ENCODE results near the gene RIPOR2.

RIPOR2 gene

GRCh38 chr6:24943774-24944173 is 8.0 kb upstream of the RIPOR2 start:
- Histone ChIP-seq H3K27me3 (ENCODE audit: low read depth) (no peaks in the 10 kb centered on the region), H3K36me3 (replicated peaks) (no peaks in the 10 kb centered on the region), H3K4me3 (no peak overlapping the region)

GRCh38 chr6:24940311-24940917 is 4.7 kb upstream of the RIPOR2 start:
- peaks cover 11% of the 10 kb centered on the region for H3K9me3 ChIP-seq
- DNase-seq (ENCODE audit: low spot score in 2 of 2) = no peak
- no peaks in the 10 kb centered on the region for H3K36me3 ChIP-seq (replicated peaks)
- in situ Hi-C loops (cut with MboI; ENCODE audit: low sequenced_read_pairs) = no loop called here
- H3K4me3 ChIP-seq = no peak overlapping the region
- peaks cover 8% of the 10 kb centered on the region; the same call in 1 of the 2 replicates for H3K4me1 ChIP-seq
- H3K27me3 ChIP-seq (ENCODE audit: low read depth) = no peaks in the 10 kb centered on the region

More at GRCh38 chr6:24943774-24944173, 8.0 kb upstream of the RIPOR2 start:
- peaks cover 11% of the 10 kb centered on the region for H3K9me3 ChIP-seq
- peaks cover 8% of the 10 kb centered on the region; the same call in 1 of the 2 replicates for H3K4me1 ChIP-seq
- in situ Hi-C loops (cut with MboI; ENCODE audit: low sequenced_read_pairs) = no loop called here
- DNase-seq (ENCODE audit: low spot score in 2 of 2) = peak in 1 of 2 experiments; percentile 67

GRCh38 chr6:24936641-24937317 is 1.0 kb upstream of the RIPOR2 start:
- no peak for DNase-seq (ENCODE audit: low spot score in 2 of 2)
- Histone ChIP-seq H3K36me3 (replicated peaks) (no peaks in the 10 kb centered on the region), H3K9me3 (no peaks in the 10 kb centered on the region), H3K27me3 (ENCODE audit: low read depth) (no peaks in the 10 kb centered on the region), H3K4me3 (no peak overlapping the region), H3K4me1 (peaks cover 2% of the 10 kb centered on the region; the same call in 1 of the 2 replicates)
- in situ Hi-C loops (cut with MboI; ENCODE audit: low sequenced_read_pairs) = no loop called here

GRCh38 chr6:24933868-24934401 is 1.8 kb downstream of the RIPOR2 start:
- Histone ChIP-seq H3K4me1 (peaks cover 2% of the 10 kb centered on the region; the same call in 1 of the 2 replicates), H3K4me3 (no peak overlapping the region), H3K9me3 (no peaks in the 10 kb centered on the region), H3K27me3 (ENCODE audit: low read depth) (no peaks in the 10 kb centered on the region), H3K36me3 (replicated peaks) (no peaks in the 10 kb centered on the region)
- DNase-seq (ENCODE audit: low spot score in 2 of 2) = peak; percentile 53 to 68
- in situ Hi-C loops (cut with MboI; ENCODE audit: low sequenced_read_pairs) = no loop called here

GRCh38 chr6:24933266-24933665 is 2.5 kb downstream of the RIPOR2 start:
- in situ Hi-C loops (cut with MboI; ENCODE audit: low sequenced_read_pairs) = no loop called here
- no peaks in the 10 kb centered on the region for H3K9me3 ChIP-seq
- no peaks in the 10 kb centered on the region for H3K36me3 ChIP-seq (replicated peaks)
- peaks cover 2% of the 10 kb centered on the region; the same call in 1 of the 2 replicates for H3K4me1 ChIP-seq
- H3K27me3 ChIP-seq (ENCODE audit: low read depth) = no peaks in the 10 kb centered on the region
- no peak overlapping the region for H3K4me3 ChIP-seq
- no peak for DNase-seq (ENCODE audit: low spot score in 2 of 2)

- Histone ChIP-seq H3K4me3 (no peak overlapping the region), H3K4me1 (peaks cover 2% of the 10 kb centered on the region; the same call in 1 of the 2 replicates), H3K27me3 (ENCODE audit: low read depth) (no peaks in the 10 kb centered on the region), H3K9me3 (no peaks in the 10 kb centered on the region), H3K36me3 (replicated peaks) (no peaks in the 10 kb centered on the region)
- no peak for DNase-seq (ENCODE audit: low spot score in 2 of 2)
- in situ Hi-C loops (cut with MboI; ENCODE audit: low sequenced_read_pairs) = no loop called here
These were observed 2.9 kb downstream of the RIPOR2 start for GRCh38 chr6:24932832-24933231.

- H3K9me3 ChIP-seq = no peaks in the 10 kb centered on the region
- no peaks in the 10 kb centered on the region for H3K27me3 ChIP-seq (ENCODE audit: low read depth)
- H3K4me1 ChIP-seq = peaks cover 2% of the 10 kb centered on the region; the same call in 1 of the 2 replicates
- in situ Hi-C loops (cut with MboI; ENCODE audit: low sequenced_read_pairs) = no loop called here
- H3K4me3 ChIP-seq = no peak overlapping the region
- no peak for DNase-seq (ENCODE audit: low spot score in 2 of 2)
- no peaks in the 10 kb centered on the region for H3K36me3 ChIP-seq (replicated peaks)
These were observed 3.8 kb downstream of the RIPOR2 start for GRCh38 chr6:24931718-24932691.

GRCh38 chr6:24931296-24931695 is 4.5 kb downstream of the RIPOR2 start:
- DNase-seq (ENCODE audit: low spot score in 2 of 2) = no peak
- no peaks in the 10 kb centered on the region for H3K27me3 ChIP-seq (ENCODE audit: low read depth)
- no peak overlapping the region for H3K4me3 ChIP-seq
- H3K4me1 ChIP-seq = peaks cover 2% of the 10 kb centered on the region; the same call in 1 of the 2 replicates
- in situ Hi-C loops (cut with MboI; ENCODE audit: low sequenced_read_pairs) = no loop called here
- H3K9me3 ChIP-seq = no peaks in the 10 kb centered on the region
- no peaks in the 10 kb centered on the region for H3K36me3 ChIP-seq (replicated peaks)

GRCh38 chr6:24930431-24930871 is 5.3 kb downstream of the RIPOR2 start:
- in situ Hi-C loops (cut with MboI; ENCODE audit: low sequenced_read_pairs) = no loop called here
- Histone ChIP-seq H3K4me3 (no peak overlapping the region), H3K4me1 (peaks cover 2% of the 10 kb centered on the region; the same call in 1 of the 2 replicates), H3K9me3 (no peaks in the 10 kb centered on the region), H3K36me3 (replicated peaks) (no peaks in the 10 kb centered on the region), H3K27me3 (ENCODE audit: low read depth) (no peaks in the 10 kb centered on the region)
- DNase-seq (ENCODE audit: low spot score in 2 of 2) = no peak

- Histone ChIP-seq H3K4me3 (no peak overlapping the region), H3K27me3 (ENCODE audit: low read depth) (no peaks in the 10 kb centered on the region), H3K9me3 (no peaks in the 10 kb centered on the region), H3K36me3 (replicated peaks) (no peaks in the 10 kb centered on the region), H3K4me1 (peaks cover 2% of the 10 kb centered on the region; the same call in 1 of the 2 replicates)
- DNase-seq (ENCODE audit: low spot score in 2 of 2) = no peak
- in situ Hi-C loops (cut with MboI; ENCODE audit: low sequenced_read_pairs) = no loop called here
These were observed 6.5 kb downstream of the RIPOR2 start for GRCh38 chr6:24929242-24929641.

- Histone ChIP-seq H3K9me3 (no peaks in the 10 kb centered on the region), H3K4me1 (peaks cover 6% of the 10 kb centered on the region; the same call in 1 of the 2 replicates), H3K4me3 (no peak overlapping the region), H3K36me3 (replicated peaks) (no peaks in the 10 kb centered on the region), H3K27me3 (ENCODE audit: low read depth) (no peaks in the 10 kb centered on the region)
- in situ Hi-C loops (cut with MboI; ENCODE audit: low sequenced_read_pairs) = no loop called here
- DNase-seq (ENCODE audit: low spot score in 2 of 2) = no peak
These were observed 7.6 kb downstream of the RIPOR2 start for GRCh38 chr6:24927985-24928745.

GRCh38 chr6:24927277-24927955 is 8.3 kb downstream of the RIPOR2 start:
- H3K27me3 ChIP-seq (ENCODE audit: low read depth) = no peaks in the 10 kb centered on the region
- H3K9me3 ChIP-seq = no peaks in the 10 kb centered on the region
- no peak overlapping the region for H3K4me3 ChIP-seq
- H3K4me1 ChIP-seq = peaks cover 6% of the 10 kb centered on the region; the same call in 1 of the 2 replicates
- DNase-seq (ENCODE audit: low spot score in 2 of 2) = no peak
- H3K36me3 ChIP-seq (replicated peaks) = no peaks in the 10 kb centered on the region
- in situ Hi-C loops (cut with MboI; ENCODE audit: low sequenced_read_pairs) = no loop called here
